HG03103 (cell line): ENCODE data around the gene MCM9.

Source experiments
- ATAC-seq: cut with Tn5 transposase; IDR thresholded peaks from one replicate; pipeline ENCODE4 v1.9.1; 2021; ENCODE audit warnings: low read depth; ENCODE audit not compliant: unreplicated experiment

MCM9 gene

GRCh38 chr6:118934461-118935330 lies at the start of gene MCM9:
TSS of gene MCM9 (minus strand) at chr6:118935159. CDS start at chr6:118931723, 3,436 bp downstream.
- peak; percentile 96 for ATAC-seq

- no peak for ATAC-seq
Measured at GRCh38 chr6:118984342-118984741, 49.4 kb upstream of the MCM9 start.

- ATAC-seq: no peak
Measured at GRCh38 chr6:118982575-118982911, 47.6 kb upstream of the MCM9 start.

GRCh38 chr6:118981884-118982574 lies 47.1 kb upstream of the MCM9 start:
- no peak for ATAC-seq

GRCh38 chr6:118980063-118980462 lies 45.1 kb upstream of the MCM9 start:
- ATAC-seq: no peak

GRCh38 chr6:118974790-118975189 lies 39.8 kb upstream of the MCM9 start:
- no peak for ATAC-seq

GRCh38 chr6:118971682-118972081 lies 36.7 kb upstream of the MCM9 start:
- ATAC-seq: no peak

GRCh38 chr6:118970866-118971265 lies 35.9 kb upstream of the MCM9 start:
- no peak for ATAC-seq

GRCh38 chr6:118968416-118968815 lies 33.5 kb upstream of the MCM9 start:
- no peak for ATAC-seq

- ATAC-seq: no peak
Measured at GRCh38 chr6:118967239-118967638, 32.3 kb upstream of the MCM9 start.

- no peak for ATAC-seq
Measured at GRCh38 chr6:118965843-118966370, 30.9 kb upstream of the MCM9 start.

GRCh38 chr6:118965371-118965770 lies 30.4 kb upstream of the MCM9 start:
- ATAC-seq: no peak

- no peak for ATAC-seq
Measured at GRCh38 chr6:118963003-118963402, 28.0 kb upstream of the MCM9 start.

GRCh38 chr6:118959903-118960302 lies 24.9 kb upstream of the MCM9 start:
- no peak for ATAC-seq

GRCh38 chr6:118953391-118953790 lies 18.4 kb upstream of the MCM9 start:
- no peak for ATAC-seq

- ATAC-seq: no peak
Measured at GRCh38 chr6:118952683-118953082, 17.7 kb upstream of the MCM9 start.

- no peak for ATAC-seq
Measured at GRCh38 chr6:118945217-118945616, 10.3 kb upstream of the MCM9 start.

- ATAC-seq: no peak
Measured at GRCh38 chr6:118940770-118941169, 5.8 kb upstream of the MCM9 start.

GRCh38 chr6:118939683-118940082 lies 4.7 kb upstream of the MCM9 start:
- no peak for ATAC-seq

- no peak for ATAC-seq
Measured at GRCh38 chr6:118935978-118936703, 1.2 kb upstream of the MCM9 start.

- ATAC-seq: peak; percentile 5
Measured at GRCh38 chr6:118935331-118935668, 341 bp upstream of the MCM9 start.
